IMR-90 (cell line): ENCODE data around the gene DMD. TPM values are rescaled to one million over a fixed set of nuclear protein-coding genes. Genes with fewer than 3 reads are reported as not detected.

ENCODE experiments used
- ATAC-seq: fragments of 200-7000 bp; cut with Tn5 transposase; 2 replicates; pipeline ENCODE4 v1.9.1; 2020; ENCODE audit warnings: low read depth, mild to moderate bottlenecking, moderate library complexity
- BruUV-seq: library from RNA; stranded (reverse); fragments of 400-500 nt; replicated peaks from 2 replicates; lab custom pipeline; 2021; lab: Mats Ljungman, UMichigan
- CTCF ChIA-PET: fragments of 300-600 bp; formaldehyde crosslinking; extraction: SDS; loops from one replicate; lab custom pipeline; 2021; ENCODE audit warnings: antibody characterized with exemption; lab: Yijun Ruan, JAX
- POLR2A ChIA-PET: fragments of 300-600 bp; sonication (Branson Sonifier 250); formaldehyde crosslinking; loops from one replicate; lab custom pipeline; 2022; ENCODE audit warnings: antibody characterized with exemption; ENCODE audit not compliant: unreplicated experiment; lab: Charles Lee
- DNase-seq: peaks from one replicate; pipeline ENCODE4 v3.0.0; 2013
- H2AFZ ChIP-seq: replicated peaks from 2 replicates; pipeline ENCODE3; 2013; ENCODE audit warnings: low read length, mild to moderate bottlenecking; ENCODE audit not compliant: poor library complexity
- H2AK5ac ChIP-seq: 2 replicates; pipeline ENCODE4 v1.6.1; 2013; ENCODE audit warnings: low read depth, low read length, inconsistent platforms
- H2AK9ac ChIP-seq: replicated peaks from 2 replicates; pipeline ENCODE3; 2013; ENCODE audit warnings: mild to moderate bottlenecking, low read depth, low read length, moderate library complexity; ENCODE audit not compliant: poor library complexity
- H2BK120ac ChIP-seq: 2 replicates; pipeline ENCODE4 v1.6.1; 2013; ENCODE audit warnings: low read depth, low read length, inconsistent platforms
- H2BK15ac ChIP-seq: 3 replicates; pipeline ENCODE4 v1.6.1; 2013; ENCODE audit warnings: low read depth, low read length, inconsistent platforms
- H2BK20ac ChIP-seq: 2 replicates; pipeline ENCODE4 v1.6.1; 2013; ENCODE audit warnings: low read depth, mild to moderate bottlenecking, inconsistent platforms, low read length, moderate library complexity
- H2BK5ac ChIP-seq: 2 replicates; pipeline ENCODE4 v1.6.1; 2013; ENCODE audit warnings: mild to moderate bottlenecking, low read depth, low read length, inconsistent platforms; ENCODE audit not compliant: poor library complexity, severe bottlenecking
- H3K14ac ChIP-seq: replicated peaks from 2 replicates; pipeline ENCODE4 v1.6.1; 2013; ENCODE audit warnings: low read depth, low read length, inconsistent platforms
- H3K18ac ChIP-seq: 2 replicates; pipeline ENCODE4 v1.6.1; 2013; ENCODE audit warnings: low read depth, low read length, control low read depth
- H3K23ac ChIP-seq: 2 replicates; pipeline ENCODE4 v1.6.1; 2013; ENCODE audit warnings: low read depth, low read length, inconsistent platforms
- H3K27ac ChIP-seq: 2 replicates; pipeline ENCODE4 v1.5.1; 2013; ENCODE audit warnings: mild to moderate bottlenecking, control low read depth, low read length; ENCODE audit not compliant: insufficient read depth
- H3K27me3 ChIP-seq: 2 replicates; pipeline ENCODE4 v1.6.1; 2013; ENCODE audit warnings: low read length; ENCODE audit not compliant: control insufficient read depth, insufficient read depth
- H3K36me3 ChIP-seq: 2 replicates; pipeline ENCODE4 v1.6.1; 2013; ENCODE audit warnings: low read length, mixed read lengths; ENCODE audit not compliant: control insufficient read depth, insufficient read depth
- H3K4ac ChIP-seq: 2 replicates; pipeline ENCODE4 v1.6.1; 2013; ENCODE audit warnings: low read depth, low read length, inconsistent platforms
- H3K4me1 ChIP-seq: 2 replicates; pipeline ENCODE4 v1.6.1; 2013; ENCODE audit warnings: low read length, mixed read lengths; ENCODE audit not compliant: control insufficient read depth, insufficient read depth
- H3K4me2 ChIP-seq: 2 replicates; pipeline ENCODE4 v1.6.1; 2013; ENCODE audit warnings: low read depth, mild to moderate bottlenecking, control low read depth, low read length, moderate library complexity
- H3K4me3 ChIP-seq: 2 replicates; pipeline ENCODE4 v1.5.1; 2013; ENCODE audit warnings: low read depth, mild to moderate bottlenecking, control low read depth, low read length, moderate library complexity; ENCODE audit not compliant: insufficient read depth
- H3K56ac ChIP-seq: 2 replicates; pipeline ENCODE4 v1.6.1; 2013; ENCODE audit warnings: low read length, inconsistent platforms; ENCODE audit not compliant: insufficient read depth; ENCODE audit errors: extremely low read depth
- H3K79me1 ChIP-seq, 2 experiments: 2 replicates each; pipeline ENCODE4 v1.6.1; 2013; ENCODE audit warnings: low read length in 2 of 2, inconsistent platforms in 1 of 2, low read depth in 1 of 2
- H3K9ac ChIP-seq: 2 replicates; pipeline ENCODE4 v1.6.1; 2013; ENCODE audit warnings: low read depth, low read length, control low read depth
- H3K9me1 ChIP-seq: 2 replicates; pipeline ENCODE4 v1.6.1; 2013; ENCODE audit warnings: low read length, inconsistent platforms; ENCODE audit not compliant: insufficient read depth
- H3K9me3 ChIP-seq: 2 replicates; pipeline ENCODE4 v1.6.1; 2013; ENCODE audit warnings: low read length; ENCODE audit not compliant: control insufficient read depth, insufficient read depth
- H4K20me1 ChIP-seq: 2 replicates; pipeline ENCODE4 v1.6.1; 2013; ENCODE audit warnings: low read length, inconsistent platforms; ENCODE audit not compliant: insufficient read depth
- H4K5ac ChIP-seq: 2 replicates; pipeline ENCODE4 v1.6.1; 2013; ENCODE audit warnings: mild to moderate bottlenecking, low read depth, low read length, control low read depth
- H4K8ac ChIP-seq, 2 experiments: 2 replicates each; pipeline ENCODE4 v1.6.1; 2013; ENCODE audit warnings: low read depth in 2 of 2, low read length in 2 of 2, control low read depth in 1 of 2, inconsistent platforms in 1 of 2
- H4K91ac ChIP-seq: 2 replicates; pipeline ENCODE4 v1.6.1; 2013; ENCODE audit warnings: low read depth, low read length, inconsistent platforms; ENCODE audit not compliant: insufficient read depth
- BHLHE40 ChIP-seq: fragments of 150-350 bp; IDR thresholded peaks from 2 replicates; pipeline ENCODE4 v1.6.1; 2016; ENCODE audit warnings: mild to moderate bottlenecking, low read depth, low read length
- CEBPB ChIP-seq: IDR thresholded peaks from 2 replicates; pipeline ENCODE4 v1.6.1; 2012; ENCODE audit warnings: low read depth, low read length, improper control_type of control experiment
- CHD1 ChIP-seq: IDR thresholded peaks from 2 replicates; pipeline ENCODE4 v1.6.1; 2012; ENCODE audit warnings: low read depth, low read length, improper control_type of control experiment
- CTCF ChIP-seq: conservative IDR thresholded peaks from 2 replicates; pipeline ENCODE4 v1.5.1; 2012; ENCODE audit warnings: mild to moderate bottlenecking, low read depth, low read length, improper control_type of control experiment
- ELK1 ChIP-seq: fragments of 150-350 bp; IDR thresholded peaks from 2 replicates; pipeline ENCODE4 v1.6.1; 2016; ENCODE audit warnings: low read depth, mild to moderate bottlenecking, low read length, moderate library complexity, borderline replicate concordance
- FOS ChIP-seq: fragments of 150-350 bp; IDR thresholded peaks from 2 replicates; pipeline ENCODE4 v1.6.1; 2016; ENCODE audit warnings: low read depth, low read length
- MAFK ChIP-seq: IDR thresholded peaks from 2 replicates; pipeline ENCODE4 v1.6.1; 2012; ENCODE audit warnings: low read depth, low read length, improper control_type of control experiment
- MAZ ChIP-seq: IDR thresholded peaks from 2 replicates; pipeline ENCODE4 v1.6.1; 2012; ENCODE audit warnings: low read depth, mild to moderate bottlenecking, low read length, improper control_type of control experiment, moderate library complexity, borderline replicate concordance
- MXI1 ChIP-seq: IDR thresholded peaks from 2 replicates; pipeline ENCODE4 v1.6.1; 2012; ENCODE audit warnings: low read depth, mild to moderate bottlenecking, low read length, moderate library complexity, borderline replicate concordance
- NFE2L2 ChIP-seq: fragments of 150-350 bp; IDR thresholded peaks from 2 replicates; pipeline ENCODE4 v1.6.1; 2016; ENCODE audit warnings: low read depth, mild to moderate bottlenecking, low read length
- POLR2A ChIP-seq: IDR thresholded peaks from 2 replicates; pipeline ENCODE4 v1.6.1; 2012; ENCODE audit warnings: mild to moderate bottlenecking, low read depth, low read length
- RAD21 ChIP-seq: IDR thresholded peaks from 2 replicates; pipeline ENCODE4 v1.6.1; 2012; ENCODE audit warnings: low read length, improper control_type of control experiment
- RCOR1 ChIP-seq: IDR thresholded peaks from 2 replicates; pipeline ENCODE4 v1.6.1; 2012; ENCODE audit warnings: mild to moderate bottlenecking, low read length, improper control_type of control experiment; ENCODE audit not compliant: insufficient replicate concordance
- RFX5 ChIP-seq: IDR thresholded peaks from 2 replicates; pipeline ENCODE4 v1.8.0; 2012; ENCODE audit warnings: low read depth, mild to moderate bottlenecking, low read length, moderate library complexity
- SMC3 ChIP-seq: fragments of 150-350 bp; IDR thresholded peaks from 2 replicates; pipeline ENCODE4 v1.6.1; 2016; ENCODE audit warnings: low read depth, mild to moderate bottlenecking, antibody characterized with exemption, low read length, moderate library complexity
- USF2 ChIP-seq: fragments of 150-350 bp; IDR thresholded peaks from 2 replicates; pipeline ENCODE4 v1.6.1; 2017; ENCODE audit warnings: mild to moderate bottlenecking, antibody characterized with exemption, low read length, low read depth
- WGBS, 2 experiments: methylation state at CpG; one replicate each; pipeline versions ENCODE4 v1.1.5 to v1.1.7; 2013; ENCODE audit warnings: missing lambda C conversion rate in 2 of 2; ENCODE audit not compliant: insufficient read length in 1 of 2; ENCODE audit errors: extremely low coverage in 2 of 2; 5-methylcytosine and 5-hydroxymethylcytosine counted together
- dilution Hi-C: fragments of 300-500 bp; cut with HindIII; formaldehyde crosslinking; loops from one replicate; pipeline ENCODE4 v1.14.3; 2018; ENCODE audit warnings: low sequenced_read_pairs; ENCODE audit not compliant: unreplicated experiment
- in situ Hi-C: fragments of 300-500 bp; cut with MboI; formaldehyde crosslinking; loops from 3 replicates; pipeline ENCODE4 v1.14.3; 2019; ENCODE audit warnings: low sequenced_read_pairs, inconsistent platforms, mixed read lengths
- intact Hi-C: fragments of 100-400 bp; cut with micrococcal nuclease; formaldehyde crosslinking; loops from 2 replicates; pipeline ENCODE4 v1.10.0; 2022
- polyA plus RNA-seq, 3 experiments: library from polyadenylated mRNA; depleted of rRNA; stranded (reverse); fragments of >200 nt; gene quantifications; 2 replicates each; pipeline ENCODE4 v1.2.3, GENCODE V29; 2012; ENCODE audit warnings: low replicate concordance in 1 of 3
- total RNA-seq: library from RNA; depleted of rRNA; stranded (reverse); fragments of >200 nt; gene quantifications from 2 replicates; pipeline ENCODE4 v1.2.3, GENCODE V29; 2012

DMD gene
- total and polyA plus RNA-seq, 2 of the 4 experiments (the other 2 are of a cell fraction) = 6.6 to 11.8 TPM

GRCh38 chrX:31715675-31716074, 1495.7 kb downstream of the DMD start:
- dilution Hi-C loops = no loop called here
- TF ChIP-seq BHLHE40 (no peak), RCOR1 (no peak), POLR2A (no peak), FOS (no peak), USF2 (no peak), CTCF (no peak), CEBPB (no peak), NFE2L2 (no peak), RFX5 (no peak), SMC3 (no peak), MAFK (no peak), MXI1 (no peak), ELK1 (no peak), MAZ (no peak), RAD21 (no peak), CHD1 (no peak)
- Histone ChIP-seq H3K4me1 (no peaks in the 10 kb centered on the region), H4K20me1 (no peaks in the 10 kb centered on the region), H3K27ac (no peak overlapping the region), H2BK120ac (no peak overlapping the region), H2AFZ (no peak overlapping the region), H2BK20ac (no peak overlapping the region), H3K56ac (no peak overlapping the region), H3K9me3 (no peaks in the 10 kb centered on the region), H3K4me3 (no peak overlapping the region), H4K5ac (no peak overlapping the region), H3K27me3 (no peaks in the 10 kb centered on the region), H2BK5ac (no peak overlapping the region), H3K9me1 (no peaks in the 10 kb centered on the region), H3K4me2 (no peak overlapping the region), H3K18ac (no peak overlapping the region), H4K8ac (no peak overlapping the region), H4K91ac (no peak overlapping the region), H2BK15ac (no peak overlapping the region), H3K14ac (no peak overlapping the region), H3K23ac (no peak overlapping the region), H3K9ac (no peak overlapping the region), H3K79me1 (no peaks in the 10 kb centered on the region), H2AK5ac (no peak overlapping the region), H2AK9ac (no peak overlapping the region), H3K36me3 (no peaks in the 10 kb centered on the region), H3K4ac (no peak overlapping the region)
- POLR2A ChIA-PET = no interaction called here
- CTCF ChIA-PET = no interaction called here
- no peak for ATAC-seq
- no CpG with 5 or more reads among the region's 5 CpGs for WGBS, 2 experiments
- DNase-seq = no peak
- intact Hi-C loops = no loop called here
- in situ Hi-C loops = no loop called here
- no TSS peak for BruUV-seq
